HT-29 (cell line): Measurements from ENCODE around the gene ASCL2. TPM values are rescaled to one million over a fixed set of nuclear protein-coding genes. Genes with fewer than 3 reads are reported as not detected.
"Not testable (repeated sequence)": the region's sequence is repeated elsewhere in the genome, so short reads cannot be mapped to it uniquely, and the experiment has no call there.

ENCODE experiments used
- DNase-seq: peaks from one replicate; pipeline ENCODE4 v3.0.0-alpha.2; 2015; ENCODE audit warnings: low spot score
- total RNA-seq: library from RNA; depleted of rRNA; stranded (reverse); fragments of >200 nt; shearing (Covaris generic); gene quantifications from 2 replicates; pipeline ENCODE4 v1.2.3, GENCODE V29; 2014

Gene ASCL2
- total RNA-seq, 1 experiment from 2014 or later: 5.0 TPM

DNA sequence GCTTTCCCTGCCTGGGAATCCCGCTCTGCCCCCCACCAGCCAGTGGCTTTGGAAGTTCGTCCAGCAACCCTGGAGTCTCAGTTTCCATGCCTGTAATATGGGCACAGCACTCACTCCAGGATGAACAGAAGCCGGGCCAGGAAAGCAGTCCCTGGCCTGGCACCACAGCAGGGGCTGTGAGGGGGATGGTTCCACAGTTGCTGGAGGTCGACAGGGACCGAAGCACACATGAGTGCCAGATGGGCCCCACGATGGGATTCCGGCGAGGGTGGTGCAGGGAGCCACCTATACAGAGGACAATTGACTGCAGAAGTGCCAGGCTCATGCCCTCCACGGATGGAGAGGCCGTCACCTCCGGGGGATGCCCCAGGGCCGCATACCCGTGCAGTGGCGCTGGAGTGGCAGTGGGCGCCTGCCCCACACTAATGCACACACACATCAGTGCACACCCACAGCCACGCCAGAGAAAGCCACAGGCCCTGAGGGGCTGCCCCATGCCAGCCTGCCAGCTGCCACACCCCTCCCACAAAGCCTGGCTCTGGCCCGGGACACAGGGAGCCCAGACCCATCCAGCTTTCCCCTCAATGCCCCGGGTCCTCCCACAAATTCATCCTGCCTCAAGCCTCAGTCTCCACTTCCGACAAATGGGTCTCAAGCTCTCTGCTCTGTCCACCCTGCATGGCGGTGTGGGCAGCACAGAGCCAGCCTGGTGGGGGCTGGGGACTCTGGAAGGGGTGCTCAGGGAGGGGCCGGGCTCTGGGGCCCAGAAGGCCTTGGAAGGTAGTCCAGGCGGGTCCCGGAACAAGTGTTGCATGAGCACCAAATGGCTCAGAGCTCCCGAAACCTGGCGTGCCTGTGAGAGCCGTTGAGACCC lies 9.7 kb downstream of the ASCL2 start:
- no peak for DNase-seq

DNA sequence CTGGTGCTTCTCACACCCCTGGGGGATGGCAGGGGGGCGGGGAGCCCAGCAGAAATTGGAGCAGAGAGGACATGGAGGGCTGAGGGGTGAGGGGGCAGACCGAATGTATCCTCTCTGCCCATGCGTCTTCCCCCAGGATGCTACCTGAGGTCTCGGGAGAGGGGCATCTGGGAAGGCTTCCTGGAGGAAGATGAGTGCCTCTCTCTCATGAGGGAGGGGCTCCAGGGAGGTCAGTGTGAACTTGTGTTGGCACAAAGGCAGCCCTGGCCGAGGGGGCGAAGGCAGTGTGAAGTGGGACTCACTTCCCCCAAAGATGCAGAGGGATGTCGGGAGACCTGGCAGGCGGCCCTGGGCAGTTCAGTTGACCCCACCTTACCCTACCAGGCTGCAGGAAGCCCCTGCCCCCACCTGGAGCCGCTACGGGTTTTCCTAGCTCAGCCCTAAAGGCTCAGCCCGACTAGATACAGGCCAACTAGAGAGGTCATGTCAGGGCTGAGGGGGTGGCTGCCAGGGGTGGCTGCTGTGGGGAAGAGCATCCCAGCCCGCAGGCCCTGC lies 10.4 kb downstream of the ASCL2 start:
- DNase-seq: no peak

DNA sequence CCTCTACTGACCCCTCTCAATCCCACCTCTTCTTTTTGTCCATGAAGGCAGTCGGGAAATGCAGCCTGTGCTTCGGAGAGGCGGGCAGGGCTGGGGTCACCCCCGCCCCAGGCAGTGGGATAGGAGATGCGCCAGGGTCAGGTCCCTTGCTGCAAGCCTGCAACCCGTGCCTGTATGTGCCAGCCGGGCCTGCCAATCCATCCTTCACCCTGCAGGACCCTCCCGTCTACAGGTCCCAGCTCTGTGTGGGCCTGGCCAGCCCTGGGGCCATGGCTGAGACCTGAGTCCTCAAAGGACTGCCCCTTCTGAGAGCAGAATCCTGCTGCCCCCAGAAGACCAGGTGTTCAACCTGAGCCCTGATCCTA lies 10.9 kb downstream of the ASCL2 start:
- no peak for DNase-seq

DNA sequence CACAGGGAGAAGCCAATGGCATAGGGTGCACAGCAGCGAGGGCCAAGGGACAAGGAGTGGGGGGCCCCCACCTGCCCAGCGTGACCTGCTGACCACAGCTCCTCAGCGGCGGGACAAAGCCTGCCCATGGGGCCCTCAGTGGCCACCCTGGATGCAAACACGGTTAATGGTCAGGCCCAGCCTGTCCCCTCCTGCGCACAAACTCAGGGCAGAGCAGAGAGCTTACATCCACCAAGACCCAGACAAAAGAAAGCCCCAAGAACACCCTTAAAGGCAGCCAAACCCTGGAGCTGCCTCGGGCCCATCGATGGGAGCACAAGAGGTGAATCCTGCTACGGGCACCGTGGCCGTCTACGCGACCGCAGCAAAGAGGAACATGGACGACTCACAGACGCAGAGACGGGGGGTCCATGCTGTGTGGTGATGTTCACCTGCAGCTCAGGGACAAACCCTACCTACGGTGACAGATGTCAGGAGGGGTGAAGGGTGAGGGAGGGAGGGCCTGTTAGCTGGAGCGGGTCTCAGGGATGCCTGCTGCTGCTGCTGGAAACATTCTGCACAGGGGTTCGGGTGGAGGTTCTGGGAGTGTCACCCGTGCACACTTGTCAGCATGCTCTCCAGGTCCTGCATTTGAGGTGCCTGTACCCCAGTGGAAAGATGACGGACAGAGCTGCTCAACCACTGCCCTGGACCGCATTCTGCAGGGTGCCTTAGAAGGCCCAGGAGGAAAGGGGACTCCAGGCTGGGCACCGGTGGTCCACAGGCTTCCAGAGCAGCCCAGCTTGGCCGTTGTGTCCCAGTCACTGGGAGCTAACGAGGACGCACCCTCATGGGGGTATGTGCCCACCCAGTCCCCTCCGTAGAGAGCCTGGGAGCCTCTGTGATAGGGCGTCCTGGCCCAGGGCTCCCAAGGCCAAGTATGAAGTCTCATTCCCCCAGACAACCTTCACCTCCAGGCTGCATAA lies 11.6 kb downstream of the ASCL2 start:
- no peak for DNase-seq

DNA sequence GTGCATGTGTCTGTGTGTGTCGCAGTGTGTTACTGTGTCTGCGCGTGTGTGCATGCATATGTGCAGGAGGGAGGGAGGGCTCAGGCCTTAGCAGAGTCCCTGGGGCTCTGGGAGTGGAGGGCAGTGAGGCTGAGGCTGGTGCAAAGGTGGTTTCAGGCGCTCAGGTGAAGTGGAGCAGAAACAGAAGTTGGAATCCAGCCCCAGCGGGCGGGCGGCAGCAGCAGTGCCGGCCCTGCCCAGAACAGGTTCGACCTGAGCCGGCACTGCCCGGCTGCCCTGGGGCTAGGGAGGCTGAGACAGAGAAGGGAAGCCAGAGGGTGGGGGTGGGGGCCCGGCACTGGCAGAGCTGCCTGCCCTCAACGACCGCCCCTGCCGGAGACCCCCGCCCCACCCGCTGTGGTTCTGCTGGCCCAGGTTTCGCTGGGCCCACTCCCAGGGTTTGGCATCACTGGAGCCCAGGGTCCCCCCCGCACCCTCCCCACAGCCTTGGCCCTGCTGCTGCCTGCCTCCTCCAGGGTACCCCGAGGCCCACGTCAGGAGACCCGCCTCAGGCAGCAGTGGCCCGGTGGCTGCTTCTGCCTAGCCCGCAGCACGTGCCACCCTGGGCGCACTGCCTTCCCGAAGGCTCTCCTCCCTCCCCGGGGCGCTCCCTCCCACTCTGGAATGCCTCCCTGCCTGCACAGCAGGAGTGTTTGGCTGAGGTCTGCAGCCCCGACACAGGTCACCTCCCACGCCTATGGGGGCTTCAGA lies 13.3 kb downstream of the ASCL2 start:
- DNase-seq: peak; percentile 27

DNA sequence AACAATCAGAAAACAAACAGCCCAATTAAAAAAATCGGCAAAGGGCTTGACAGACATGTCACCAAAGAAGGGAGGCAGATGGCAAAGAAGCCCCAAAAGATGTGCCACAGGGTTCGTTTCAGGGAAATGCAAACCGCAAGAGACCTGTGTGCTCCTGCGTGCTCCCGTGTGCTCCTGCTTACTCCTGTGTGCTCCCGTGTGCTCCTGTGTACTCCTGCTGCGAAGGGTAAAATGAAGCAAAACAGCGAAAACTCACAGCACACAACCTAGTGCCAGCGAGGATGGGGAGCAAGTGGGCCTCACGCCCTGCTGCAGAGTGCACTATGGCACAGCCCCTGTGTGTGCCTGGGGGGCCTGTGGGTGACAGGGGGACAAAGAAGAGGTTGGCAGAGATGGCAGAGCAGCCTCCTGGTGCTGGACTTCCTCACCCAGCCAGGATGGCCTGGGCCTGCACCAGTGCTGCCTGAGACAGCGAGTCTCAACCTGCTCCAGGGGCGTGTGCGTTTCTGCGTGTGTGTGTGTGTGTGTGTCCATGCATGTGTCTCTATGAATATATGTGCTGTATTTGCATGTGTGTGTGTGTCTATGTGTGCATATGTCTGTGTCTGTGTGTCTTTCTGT lies 14.0 kb downstream of the ASCL2 start:
- no peak for DNase-seq

DNA sequence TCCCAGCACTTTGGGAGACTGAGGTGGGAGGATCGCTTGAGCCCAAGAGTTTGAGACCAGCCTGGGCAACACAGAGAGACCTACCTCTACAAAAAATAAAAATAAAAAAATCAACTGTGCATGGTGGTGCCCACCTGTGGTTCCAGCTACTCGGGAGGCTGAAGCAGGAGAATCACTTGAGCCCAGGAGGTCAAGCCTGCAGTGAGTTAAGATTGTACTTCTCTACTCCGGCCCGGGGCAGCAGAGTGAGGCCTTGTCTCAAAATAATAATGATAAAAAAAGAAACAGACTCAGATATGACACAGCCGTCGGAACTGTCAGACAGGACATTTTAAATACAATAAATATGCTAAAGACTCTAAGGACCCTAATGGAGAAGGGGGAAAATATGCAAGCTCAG lies 18.4 kb downstream of the ASCL2 start:
- DNase-seq: no peak

DNA sequence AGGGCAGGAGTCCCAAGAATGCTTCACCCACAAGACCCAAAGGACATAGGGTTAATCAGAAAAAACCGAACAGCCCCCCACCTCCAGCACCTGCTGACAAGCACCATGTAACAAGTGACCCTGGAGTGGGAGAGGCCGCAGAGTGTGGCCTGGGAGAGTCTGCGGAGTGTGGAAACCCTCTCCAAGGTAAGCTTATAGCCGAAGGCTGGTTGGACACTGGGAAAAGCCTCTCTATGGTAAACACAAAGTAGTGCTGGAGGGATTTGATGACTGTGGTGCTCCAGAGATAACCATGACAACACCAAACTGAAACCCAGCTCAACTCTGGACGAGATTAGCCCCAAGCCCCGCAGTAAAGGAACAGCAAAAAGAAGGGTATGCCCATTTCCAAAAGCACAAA lies 19.2 kb downstream of the ASCL2 start:
- DNase-seq: no peak

DNA sequence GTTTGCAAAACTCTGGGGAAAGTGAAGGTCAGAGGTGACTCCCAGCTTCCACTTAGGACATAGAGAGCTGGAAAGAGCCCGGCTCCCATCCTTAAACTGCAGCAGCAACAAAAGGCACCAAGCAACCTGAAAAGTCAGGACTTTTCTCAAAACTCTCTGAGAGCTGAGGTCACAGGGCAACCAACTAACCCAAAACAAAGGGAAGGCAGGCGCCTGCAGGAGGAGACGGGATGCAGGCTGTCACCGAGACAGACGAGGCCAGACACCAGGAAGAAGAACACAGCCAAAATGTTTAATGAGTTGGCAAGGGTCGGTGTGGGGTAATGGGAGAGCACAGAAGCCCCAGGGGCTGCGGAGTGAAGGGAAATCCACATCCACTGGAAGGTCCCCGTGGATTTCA lies 19.9 kb downstream of the ASCL2 start:
- DNase-seq: no peak

DNA sequence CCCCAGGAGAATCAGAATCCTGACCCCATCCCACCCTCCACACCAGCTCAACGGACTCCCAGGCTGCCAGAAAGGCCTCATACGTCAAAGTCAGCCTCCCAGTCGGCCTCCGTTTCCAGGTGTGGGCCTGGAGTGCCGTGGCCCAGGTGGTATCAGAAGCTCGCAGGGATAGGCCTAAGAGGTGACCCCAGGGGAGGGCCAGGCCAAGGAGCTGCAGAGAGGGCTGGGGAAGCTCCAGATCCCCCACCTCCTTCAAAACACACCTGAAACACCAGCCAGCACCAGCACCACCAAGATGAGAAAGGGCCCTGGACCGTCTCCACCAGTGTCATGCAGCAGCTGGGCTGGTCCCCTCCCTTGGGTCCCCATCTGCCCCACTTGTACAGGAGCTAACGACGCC lies 20.3 kb downstream of the ASCL2 start:
- no peak for DNase-seq

DNA sequence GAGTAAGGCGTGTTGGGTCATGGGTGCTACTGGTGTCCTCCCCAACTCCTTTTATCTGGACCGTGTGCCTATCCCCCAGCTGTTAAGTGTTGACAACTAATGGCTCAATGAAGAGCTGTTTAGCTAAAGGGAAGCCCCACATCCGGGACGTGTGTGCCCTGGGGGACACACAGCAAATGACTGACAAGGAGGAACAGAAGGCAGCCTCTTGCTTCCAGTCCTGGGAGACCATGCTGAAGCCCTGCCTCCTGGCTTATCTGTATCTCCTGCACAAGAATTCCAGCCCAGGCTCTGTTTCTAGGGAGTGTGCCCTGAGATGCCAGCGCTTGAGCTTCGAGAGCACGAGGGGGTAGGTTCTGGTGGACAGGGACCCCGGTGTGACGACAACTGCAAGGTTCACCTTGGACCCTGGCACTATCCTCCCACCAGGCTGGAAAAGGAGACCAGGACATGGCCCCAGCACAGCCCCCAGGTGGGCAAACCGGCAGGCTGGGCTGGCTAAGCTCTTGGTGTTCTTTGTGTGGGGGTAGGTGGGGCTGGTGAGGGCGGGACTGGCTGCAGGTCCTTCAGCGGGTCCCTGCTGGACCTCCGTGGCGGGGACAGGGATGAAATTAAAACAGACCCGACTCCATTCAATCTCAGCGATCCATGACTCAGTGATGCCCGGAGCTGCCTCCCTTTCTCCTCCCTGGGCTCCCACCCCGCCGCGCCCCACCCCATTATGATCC lies 21.0 kb downstream of the ASCL2 start:
- DNase-seq: no peak

DNA sequence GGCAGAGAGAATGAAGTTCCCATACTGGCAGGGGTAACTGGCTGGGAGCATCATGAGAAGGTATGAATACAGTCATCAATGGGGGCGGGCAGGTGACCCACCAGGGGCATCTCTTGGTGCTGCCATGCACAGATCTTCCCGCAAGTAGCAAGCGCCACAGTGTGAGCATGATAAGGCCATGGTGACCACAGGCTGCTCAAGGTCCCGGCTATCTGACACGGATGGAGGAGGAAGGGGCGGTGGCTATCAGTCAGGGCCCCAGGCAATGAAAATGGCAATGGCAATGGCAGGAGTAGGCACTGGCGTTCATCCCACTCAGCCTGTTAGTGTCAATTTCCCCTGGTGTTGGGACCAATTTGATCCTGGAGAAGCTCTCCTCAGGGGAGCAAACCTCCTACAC lies 21.6 kb downstream of the ASCL2 start:
- no peak for DNase-seq

DNA sequence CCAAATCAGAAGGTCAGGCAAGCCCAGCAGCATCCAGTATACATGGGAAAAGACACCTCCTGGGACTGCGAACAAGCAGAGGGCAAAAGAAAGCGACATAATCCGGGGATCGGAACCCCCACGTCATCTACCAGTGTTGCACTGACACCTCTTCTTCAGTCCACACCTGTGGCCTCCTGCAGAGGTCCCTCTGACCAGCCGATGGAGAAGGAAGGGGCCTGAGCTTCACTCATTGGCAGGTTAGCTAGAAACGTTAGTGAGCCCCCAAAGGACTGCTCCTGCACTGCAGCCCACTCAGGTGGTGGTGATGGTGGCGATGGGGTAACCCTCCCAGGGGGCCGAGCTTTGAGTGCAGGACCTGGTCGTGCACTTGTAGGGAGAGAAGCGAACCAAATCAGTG lies 22.1 kb downstream of the ASCL2 start:
- DNase-seq: no peak

DNA sequence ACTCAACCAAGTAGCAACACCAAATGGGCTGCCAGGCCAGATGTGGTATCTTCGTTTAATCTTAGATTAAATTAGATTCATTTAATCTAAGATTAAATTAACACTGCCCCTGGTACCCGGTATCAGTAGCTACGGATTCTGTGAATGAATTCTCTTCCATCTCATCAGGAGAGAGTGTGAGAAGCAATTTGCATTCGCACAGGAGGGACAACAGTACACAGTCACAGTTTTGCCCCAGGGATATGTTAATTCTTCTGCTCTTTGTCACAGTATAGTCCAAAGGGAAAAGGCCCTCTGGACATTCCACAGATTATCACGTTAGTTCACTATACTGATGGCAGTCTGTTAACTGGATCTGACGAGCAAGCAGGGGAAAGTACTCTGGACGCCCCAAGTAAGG lies 22.9 kb downstream of the ASCL2 start:
- DNase-seq: no peak

DNA sequence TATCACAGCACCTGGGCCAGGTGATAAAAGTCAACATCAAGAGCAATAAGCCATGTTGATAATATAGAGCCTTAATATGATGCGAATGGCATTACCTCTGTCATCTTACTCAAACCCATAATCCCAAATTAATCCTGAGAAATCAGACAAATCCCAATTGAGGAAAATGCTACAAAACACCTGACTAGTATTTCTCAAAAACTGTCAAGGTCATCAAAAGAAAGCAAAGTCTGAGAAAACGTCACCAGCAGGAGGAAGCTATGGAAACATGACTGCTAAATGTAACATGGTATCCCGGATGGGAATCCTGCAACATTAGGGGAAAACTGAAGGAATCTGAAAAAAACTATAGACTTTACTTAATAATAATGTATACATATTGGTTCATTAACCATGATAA lies 29.6 kb downstream of the ASCL2 start:
- DNase-seq: no peak

DNA sequence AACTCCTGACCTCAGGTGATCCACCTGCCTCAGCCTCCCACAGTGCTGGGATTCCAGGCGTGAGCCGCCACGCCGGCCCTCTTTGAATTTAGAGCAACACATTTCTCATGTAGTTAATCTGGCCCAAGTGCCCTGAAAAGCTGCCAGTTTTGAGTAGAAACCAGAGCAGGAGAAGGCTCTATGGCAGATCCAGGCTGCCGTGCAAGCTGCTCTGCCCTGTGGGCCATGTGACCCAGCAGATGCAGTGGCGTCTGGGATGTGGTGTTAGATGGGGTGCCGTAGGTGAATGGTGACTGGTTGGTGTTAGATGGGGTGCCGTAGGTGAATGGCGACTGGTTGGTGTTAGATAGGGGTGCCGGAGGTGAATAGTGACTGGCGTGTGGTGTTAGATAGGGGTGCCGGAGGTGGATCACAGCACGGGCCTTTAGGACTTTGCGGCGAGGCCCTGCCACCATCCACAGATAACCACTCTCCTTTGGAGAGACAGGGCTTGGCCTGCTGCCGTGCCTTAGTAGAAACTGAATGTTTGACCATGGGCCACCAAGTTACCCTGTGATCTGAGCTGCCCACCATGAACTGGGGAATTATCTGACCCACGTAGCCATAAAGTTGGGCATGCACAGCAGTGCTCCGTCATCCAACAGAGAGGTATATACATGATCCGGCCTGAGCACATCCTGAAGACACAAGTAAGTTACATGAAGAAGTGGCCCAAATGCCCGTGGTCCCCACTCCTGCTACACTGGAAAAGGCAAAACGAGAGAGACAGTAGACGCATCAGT lies 32.7 kb downstream of the ASCL2 start:
- DNase-seq: no peak

DNA sequence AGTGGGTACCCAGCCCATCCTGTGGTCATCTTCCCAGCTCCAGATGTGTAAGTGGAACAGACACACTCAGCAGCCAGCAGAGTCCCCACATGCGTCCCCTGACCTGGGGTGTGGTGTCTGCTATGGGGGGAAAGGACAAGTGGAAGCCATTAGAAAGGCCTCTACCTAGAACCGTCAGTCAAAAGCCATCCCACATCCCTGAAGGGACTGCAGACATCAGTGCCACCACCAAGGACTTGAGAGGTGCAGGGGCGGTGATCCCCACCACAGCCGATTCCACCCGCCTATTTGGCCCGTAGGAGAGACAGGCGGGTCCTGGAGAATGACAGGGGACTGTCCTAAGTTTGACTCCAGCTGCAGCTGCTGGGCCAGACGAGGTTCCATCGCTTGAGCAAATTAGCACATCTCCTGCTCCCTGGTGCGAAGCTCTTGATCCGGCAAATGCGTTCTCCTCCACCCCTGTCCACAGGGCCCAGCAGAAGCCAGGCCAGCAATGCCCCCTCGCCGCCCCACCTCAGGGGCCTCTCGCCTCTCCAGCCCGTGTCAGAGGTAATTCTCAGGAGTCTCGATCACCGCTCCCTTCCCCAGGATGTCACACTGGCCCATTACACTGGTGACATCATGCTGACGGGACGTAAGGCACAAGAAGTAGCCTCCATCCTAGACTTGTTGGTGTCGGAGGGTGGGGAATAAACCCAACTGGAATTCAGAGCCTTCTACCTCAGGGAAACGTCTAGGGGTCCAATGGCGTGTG lies 33.8 kb downstream of the ASCL2 start:
- not testable (repeated sequence) for DNase-seq

DNA sequence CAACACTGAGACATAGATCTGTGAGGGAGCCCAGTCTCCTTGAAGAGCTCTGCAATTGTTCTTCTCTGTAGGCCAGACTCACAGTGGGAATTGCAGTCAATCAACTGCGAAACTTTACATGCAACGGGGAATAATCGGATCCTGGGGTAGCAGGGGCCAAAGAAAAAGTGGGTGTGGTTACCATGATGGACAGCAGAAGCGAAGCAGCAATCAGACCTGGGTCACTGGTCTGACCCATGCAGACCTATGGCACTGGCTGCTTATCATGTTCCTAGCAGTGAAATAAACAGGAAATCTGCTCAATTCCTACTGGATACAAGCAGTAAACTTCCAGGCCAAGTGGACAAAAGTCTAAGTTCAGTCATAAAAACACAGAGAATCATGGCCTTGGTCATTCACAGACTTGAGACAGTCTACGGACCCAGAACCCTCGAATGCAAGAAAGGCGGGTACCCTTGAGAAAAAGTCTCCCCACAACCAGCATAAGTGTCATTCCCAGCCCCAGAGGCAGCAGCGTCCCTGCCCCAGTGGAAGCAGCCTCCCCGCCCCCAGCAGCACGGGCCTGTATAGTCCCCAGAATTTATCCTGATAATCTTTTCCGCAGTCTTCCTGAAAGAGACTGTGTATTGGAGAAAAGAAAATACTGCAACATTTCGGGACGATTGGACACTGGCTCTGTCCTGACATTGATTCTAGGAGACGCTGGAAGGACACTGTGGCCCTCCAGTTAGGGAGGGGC lies 34.6 kb downstream of the ASCL2 start:
- DNase-seq: no peak
